PFSK-1 (cell line): ENCODE data around the gene PNCK. TPM values are rescaled to one million over a fixed set of nuclear protein-coding genes. Genes with fewer than 3 reads are reported as not detected.

ENCODE experiments used
- FOXP2 ChIP-seq: optimal IDR thresholded peaks from 2 replicates; pipeline ENCODE3; 2011; ENCODE audit warnings: borderline replicate concordance, control low read depth, inconsistent platforms; ENCODE audit not compliant: insufficient read depth; ENCODE audit errors: extremely low read length, extremely low read depth
- POLR2AphosphoS5 ChIP-seq: IDR thresholded peaks from 2 replicates; pipeline ENCODE4 v1.6.1; 2012; ENCODE audit warnings: low read depth, mild to moderate bottlenecking, control low read depth, low read length, moderate library complexity
- REST ChIP-seq, 2 experiments: IDR thresholded peaks; 2 replicates each; pipeline versions ENCODE4 v1.6.1 to v1.8.0; 2011 to 2012; ENCODE audit warnings: low read depth in 2 of 2, low read length in 2 of 2, control low read depth in 1 of 2, inconsistent platforms in 1 of 2, mild to moderate bottlenecking in 1 of 2, moderate library complexity in 1 of 2; ENCODE audit not compliant: insufficient read depth in 1 of 2
- SIN3A ChIP-seq: IDR thresholded peaks from 2 replicates; pipeline ENCODE4 v1.6.1; 2012; ENCODE audit warnings: mild to moderate bottlenecking, low read length, moderate library complexity, borderline replicate concordance; ENCODE audit not compliant: insufficient read depth
- TAF1 ChIP-seq: IDR thresholded peaks from 2 replicates; pipeline ENCODE4 v1.6.1; 2012; ENCODE audit warnings: low read length, control low read depth, borderline replicate concordance; ENCODE audit not compliant: insufficient read depth
- polyA plus RNA-seq: library from polyadenylated mRNA; unstranded; fragments of >200 nt; gene quantifications from one replicate; pipeline ENCODE4 v1.2.1, GENCODE V29; 2012; ENCODE audit warnings: low read depth, missing spikeins; ENCODE audit not compliant: insufficient read length

The PNCK gene
- polyA plus RNA-seq: 1.9 TPM

- no peak for TF ChIP-seq TAF1
Measured at GRCh38 chrX:153673428-153674218, at the start of gene PNCK. Gene PNCK (minus strand): TSS chrX:153673813. CDS start chrX:153673076, 737 bp downstream.

- TF ChIP-seq TAF1: no peak
- no peak for TF ChIP-seq POLR2AphosphoS5
- TF ChIP-seq SIN3A: no peak
- TF ChIP-seq REST (IDR thresholded peaks at IDR 0.05; ENCODE audit: insufficient read depth in 1 of 2, low read depth in 2 of 2, low read length in 2 of 2): no peak
- TF ChIP-seq FOXP2: no peak
Measured at GRCh38 chrX:153722704-153723350, 49.2 kb upstream of the PNCK start.

GRCh38 chrX:153719701-153720100, 46.1 kb upstream of the PNCK start:
- no peak for TF ChIP-seq REST (IDR thresholded peaks at IDR 0.05; ENCODE audit: insufficient read depth in 1 of 2, low read depth in 2 of 2, low read length in 2 of 2)
- no peak for TF ChIP-seq SIN3A
- TF ChIP-seq POLR2AphosphoS5: no peak
- no peak for TF ChIP-seq TAF1
- no peak for TF ChIP-seq FOXP2

- TF ChIP-seq FOXP2 (no peak), REST (IDR thresholded peaks at IDR 0.05; ENCODE audit: insufficient read depth in 1 of 2, low read depth in 2 of 2, low read length in 2 of 2) (no peak), SIN3A (no peak), TAF1 (no peak), POLR2AphosphoS5 (no peak)
Measured at GRCh38 chrX:153719238-153719637, 45.6 kb upstream of the PNCK start.

- TF ChIP-seq POLR2AphosphoS5 (no peak), SIN3A (no peak), FOXP2 (no peak), REST (IDR thresholded peaks at IDR 0.05; ENCODE audit: insufficient read depth in 1 of 2, low read depth in 2 of 2, low read length in 2 of 2) (no peak), TAF1 (no peak)
Measured at GRCh38 chrX:153717445-153717844, 43.8 kb upstream of the PNCK start.
